Stimulated activated CD4-positive, alpha-beta T cell treated with anti-CD3 and anti-CD28 coated beads, Interleukin-2, amount 100 ng/mL, for 4 hours (primary cell): ENCODE data around the gene CHD6.
"Not testable (repeated sequence)": the region's sequence is repeated elsewhere in the genome, so short reads cannot be mapped to it uniquely, and the experiment has no call there.

ENCODE experiments used
- DNase-seq: peaks from one replicate; pipeline ENCODE4 v3.0.0-alpha.2; 2020; ENCODE audit warnings: low read depth

The CHD6 gene

GRCh38 chr20:41538810-41539596 is 79.2 kb downstream of the CHD6 start:
- no peak for DNase-seq

GRCh38 chr20:41537865-41538264 is 80.3 kb downstream of the CHD6 start:
- DNase-seq: no peak

GRCh38 chr20:41535551-41535950 is 82.6 kb downstream of the CHD6 start:
- not testable (repeated sequence) for DNase-seq

- DNase-seq: no peak
These were observed 83.3 kb downstream of the CHD6 start for GRCh38 chr20:41534842-41535241.

- no peak for DNase-seq
These were observed 84.0 kb downstream of the CHD6 start for GRCh38 chr20:41534170-41534569.

- DNase-seq: no peak
These were observed 84.5 kb downstream of the CHD6 start for GRCh38 chr20:41533537-41534136.

GRCh38 chr20:41532935-41533334 is 85.2 kb downstream of the CHD6 start:
- DNase-seq: no peak

- no peak for DNase-seq
These were observed 86.5 kb downstream of the CHD6 start for GRCh38 chr20:41531518-41532275.

- no peak for DNase-seq
These were observed 87.3 kb downstream of the CHD6 start for GRCh38 chr20:41530923-41531322.

- DNase-seq: no peak
These were observed 91.8 kb downstream of the CHD6 start for GRCh38 chr20:41526327-41526726.

- DNase-seq: no peak
These were observed 93.1 kb downstream of the CHD6 start for GRCh38 chr20:41524980-41525613.

GRCh38 chr20:41523857-41524256 is 94.3 kb downstream of the CHD6 start:
- no peak for DNase-seq

GRCh38 chr20:41513829-41514228 is 104.3 kb downstream of the CHD6 start:
- no peak for DNase-seq

GRCh38 chr20:41512624-41513023 is 105.6 kb downstream of the CHD6 start:
- DNase-seq: no peak

GRCh38 chr20:41510847-41511450 is 107.2 kb downstream of the CHD6 start:
- DNase-seq: no peak

- no peak for DNase-seq
These were observed 108.0 kb downstream of the CHD6 start for GRCh38 chr20:41510224-41510623.

GRCh38 chr20:41509316-41510200 is 108.6 kb downstream of the CHD6 start:
- DNase-seq: no peak

- DNase-seq: no peak
These were observed 109.8 kb downstream of the CHD6 start for GRCh38 chr20:41508335-41508734.

- DNase-seq: no peak
These were observed 110.3 kb downstream of the CHD6 start for GRCh38 chr20:41507851-41508250.

- no peak for DNase-seq
These were observed 110.7 kb downstream of the CHD6 start for GRCh38 chr20:41507436-41507835.
